GM18870 (cell line): ENCODE results near the gene XRCC4.
A peak's percentile ranks its signal among the peaks of the same experiment; 100 is the strongest.

Source experiments
- ATAC-seq: cut with Tn5 transposase; IDR thresholded peaks from one replicate; pipeline ENCODE4 v1.9.1; 2021; ENCODE audit warnings: moderate library complexity; ENCODE audit not compliant: unreplicated experiment

XRCC4 gene

GRCh38 chr5:83169571-83170337 is 92.4 kb downstream of the XRCC4 start:
- ATAC-seq = no peak

- no peak for ATAC-seq
These were observed 94.7 kb downstream of the XRCC4 start for GRCh38 chr5:83172011-83172410.

GRCh38 chr5:83172655-83173054 is 95.3 kb downstream of the XRCC4 start:
- no peak for ATAC-seq

- no peak for ATAC-seq
These were observed 96.5 kb downstream of the XRCC4 start for GRCh38 chr5:83173826-83174225.

- ATAC-seq = no peak
These were observed 100.5 kb downstream of the XRCC4 start for GRCh38 chr5:83177803-83178202.

- ATAC-seq = no peak
These were observed 102.6 kb downstream of the XRCC4 start for GRCh38 chr5:83179966-83180365.

- no peak for ATAC-seq
These were observed 107.2 kb downstream of the XRCC4 start for GRCh38 chr5:83184534-83184933.

GRCh38 chr5:83192947-83193346 is 115.6 kb downstream of the XRCC4 start:
- ATAC-seq = no peak

- ATAC-seq = no peak
These were observed 120.1 kb downstream of the XRCC4 start for GRCh38 chr5:83197326-83197967.

GRCh38 chr5:83199126-83199525 is 121.8 kb downstream of the XRCC4 start:
- no peak for ATAC-seq

- peak; percentile 83 for ATAC-seq
These were observed 127.3 kb downstream of the XRCC4 start for GRCh38 chr5:83204651-83205050.

GRCh38 chr5:83209963-83210362 is 132.6 kb downstream of the XRCC4 start:
- ATAC-seq = no peak

GRCh38 chr5:83219077-83219476 is 141.7 kb downstream of the XRCC4 start:
- no peak for ATAC-seq

- no peak for ATAC-seq
These were observed 142.1 kb downstream of the XRCC4 start for GRCh38 chr5:83219495-83219894.

GRCh38 chr5:83220331-83220730 is 143.0 kb downstream of the XRCC4 start:
- no peak for ATAC-seq

GRCh38 chr5:83222906-83223305 is 145.6 kb downstream of the XRCC4 start:
- ATAC-seq = no peak

GRCh38 chr5:83227611-83228010 is 150.3 kb downstream of the XRCC4 start:
- ATAC-seq = no peak

GRCh38 chr5:83230511-83230910 is 153.2 kb downstream of the XRCC4 start:
- no peak for ATAC-seq

- no peak for ATAC-seq
These were observed 167.2 kb downstream of the XRCC4 start for GRCh38 chr5:83244516-83244915.

GRCh38 chr5:83245037-83245436 is 167.7 kb downstream of the XRCC4 start:
- ATAC-seq = no peak

GRCh38 chr5:83246071-83246470 is 168.7 kb downstream of the XRCC4 start:
- ATAC-seq = no peak

- ATAC-seq = no peak
These were observed 171.8 kb downstream of the XRCC4 start for GRCh38 chr5:83249156-83249555.

GRCh38 chr5:83251849-83252248 is 174.5 kb downstream of the XRCC4 start:
- no peak for ATAC-seq
